HG03280 (cell line): ENCODE data around the gene C6orf136.
A peak's percentile ranks its signal among the peaks of the same experiment; 100 is the strongest.

Experiments used
- ATAC-seq: cut with Tn5 transposase; IDR thresholded peaks from one replicate; pipeline ENCODE4 v1.9.1; 2021; ENCODE audit warnings: mild to moderate bottlenecking, moderate library complexity; ENCODE audit not compliant: unreplicated experiment

The C6orf136 gene, protein sequence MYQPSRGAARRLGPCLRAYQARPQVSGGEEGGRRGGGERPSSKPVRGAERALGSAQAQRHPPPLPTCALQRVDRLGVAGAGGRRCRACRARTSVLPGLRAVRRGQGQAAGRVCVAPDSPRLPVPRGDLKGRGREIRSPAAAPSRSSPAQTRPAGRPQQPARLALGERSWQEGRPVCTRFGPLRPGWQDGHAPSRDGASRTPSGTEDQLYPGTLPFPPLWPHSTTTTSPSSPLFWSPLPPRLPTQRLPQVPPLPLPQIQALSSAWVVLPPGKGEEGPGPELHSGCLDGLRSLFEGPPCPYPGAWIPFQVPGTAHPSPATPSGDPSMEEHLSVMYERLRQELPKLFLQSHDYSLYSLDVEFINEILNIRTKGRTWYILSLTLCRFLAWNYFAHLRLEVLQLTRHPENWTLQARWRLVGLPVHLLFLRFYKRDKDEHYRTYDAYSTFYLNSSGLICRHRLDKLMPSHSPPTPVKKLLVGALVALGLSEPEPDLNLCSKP

DNA sequence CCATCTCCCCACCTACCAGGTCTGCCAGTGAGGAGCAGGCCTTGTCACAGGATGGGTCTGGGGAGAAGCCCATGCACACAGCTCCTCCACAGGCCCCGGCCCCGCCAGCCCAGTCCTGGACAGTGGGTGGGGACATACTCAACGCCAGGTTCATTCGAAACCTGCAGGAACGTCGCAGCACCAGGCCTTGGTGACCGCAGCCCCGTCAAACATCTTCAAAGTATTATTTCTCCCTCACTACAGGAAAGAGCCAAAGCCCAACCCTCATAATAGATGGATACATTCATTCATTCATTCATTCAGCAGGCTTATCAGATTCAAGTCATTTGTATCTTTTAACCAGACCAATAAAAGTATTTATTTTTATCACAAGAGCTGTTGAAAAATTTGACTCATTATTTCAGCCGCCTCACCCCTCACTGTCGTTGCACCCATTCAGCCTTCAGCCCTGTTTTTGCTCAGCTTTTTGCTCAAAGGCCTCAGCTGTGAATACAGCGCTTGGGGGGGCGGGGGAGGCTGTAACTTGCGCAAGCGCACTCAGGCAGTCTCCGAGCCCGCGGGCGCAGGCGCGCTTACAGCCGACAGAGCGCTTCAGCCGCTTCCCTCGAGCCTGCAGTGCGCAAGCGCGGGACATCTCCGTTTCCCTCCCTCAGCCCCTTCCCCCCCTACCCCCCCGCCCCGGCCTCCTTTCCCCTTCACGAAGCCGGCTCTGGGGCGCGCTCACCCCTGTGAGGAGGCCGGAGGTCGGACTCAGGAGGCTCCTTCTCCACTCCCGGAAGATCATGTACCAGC lies at the start of gene C6orf136:
TSS of gene C6orf136 (plus strand) at position 684 of the 792 bp plus-strand sequence. CDS start at position 783, 99 bp downstream.
- ATAC-seq: peak; percentile 64

DNA sequence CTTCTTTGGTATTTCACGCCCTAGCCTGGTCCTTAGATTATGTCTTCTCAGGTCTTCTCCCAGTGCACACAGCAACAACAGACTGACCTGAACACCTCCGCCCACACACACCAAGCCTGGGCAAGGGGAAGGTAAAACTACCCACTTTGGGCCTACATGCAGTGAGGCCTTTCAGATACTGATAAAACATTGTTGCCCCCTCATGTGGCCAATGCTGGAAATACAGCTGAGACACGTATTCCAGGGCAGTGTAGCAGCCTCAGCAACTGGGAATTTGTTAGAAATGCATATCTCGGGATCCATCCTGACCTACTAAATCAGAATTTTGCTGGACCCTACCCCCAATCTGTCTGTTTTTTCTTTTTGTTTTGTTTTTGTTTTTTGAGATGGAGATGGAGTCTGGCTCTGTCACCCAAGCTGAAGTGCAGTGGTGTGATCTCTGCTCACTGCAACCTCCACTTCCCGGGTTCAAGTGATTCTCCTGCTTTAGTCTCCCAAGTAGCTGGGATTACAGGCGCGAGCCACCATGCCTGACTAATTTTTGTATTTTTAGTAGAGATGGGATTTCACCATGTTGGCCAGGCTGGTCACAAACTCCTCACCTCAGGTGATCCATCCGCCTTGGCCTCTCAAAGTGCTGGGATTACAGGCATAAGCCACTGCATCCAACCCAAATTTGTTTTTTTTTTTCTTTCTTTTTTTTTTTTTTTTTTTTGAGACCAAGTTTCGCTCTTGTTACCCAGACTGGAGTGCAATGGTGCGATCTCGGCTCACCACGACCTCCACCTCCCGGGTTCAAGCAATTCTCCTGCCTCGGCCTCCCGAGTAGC lies 49.4 kb upstream of the C6orf136 start:
- ATAC-seq: peak; percentile 69

DNA sequence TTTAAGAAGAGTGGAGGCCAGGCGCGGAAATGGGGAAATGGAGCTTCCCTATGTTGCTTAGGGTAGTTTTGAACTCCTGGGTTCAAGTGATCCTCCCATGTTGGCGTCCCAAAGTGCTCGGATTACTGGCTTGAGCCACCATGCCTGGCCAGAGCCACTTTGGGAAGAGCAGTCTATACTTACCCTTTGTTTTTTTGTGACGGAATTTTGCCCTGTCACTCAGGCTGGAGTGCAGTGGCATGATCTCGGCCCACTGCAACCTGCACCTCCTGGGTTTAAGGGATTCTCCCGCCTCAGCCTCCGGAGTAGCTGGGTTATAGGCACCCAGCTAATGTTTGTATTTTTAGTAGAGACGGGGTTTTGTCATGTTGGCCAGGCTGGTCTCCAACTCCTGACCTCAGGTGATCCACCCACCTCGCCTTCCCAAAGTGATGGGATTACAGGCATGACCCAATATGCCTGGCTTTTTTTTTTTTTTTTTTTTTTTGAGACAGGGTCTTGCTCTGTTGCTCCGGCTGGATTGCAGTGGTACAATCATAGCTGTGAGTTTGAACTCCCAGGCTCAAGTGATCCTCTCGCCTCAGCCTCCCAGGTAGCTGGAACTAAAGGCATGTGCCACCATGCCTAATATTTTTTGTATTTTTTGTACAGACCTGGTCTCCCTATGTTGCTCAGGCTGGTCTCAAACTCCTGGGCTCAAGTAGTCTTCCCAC lies 47.9 kb upstream of the C6orf136 start:
- no peak for ATAC-seq

DNA sequence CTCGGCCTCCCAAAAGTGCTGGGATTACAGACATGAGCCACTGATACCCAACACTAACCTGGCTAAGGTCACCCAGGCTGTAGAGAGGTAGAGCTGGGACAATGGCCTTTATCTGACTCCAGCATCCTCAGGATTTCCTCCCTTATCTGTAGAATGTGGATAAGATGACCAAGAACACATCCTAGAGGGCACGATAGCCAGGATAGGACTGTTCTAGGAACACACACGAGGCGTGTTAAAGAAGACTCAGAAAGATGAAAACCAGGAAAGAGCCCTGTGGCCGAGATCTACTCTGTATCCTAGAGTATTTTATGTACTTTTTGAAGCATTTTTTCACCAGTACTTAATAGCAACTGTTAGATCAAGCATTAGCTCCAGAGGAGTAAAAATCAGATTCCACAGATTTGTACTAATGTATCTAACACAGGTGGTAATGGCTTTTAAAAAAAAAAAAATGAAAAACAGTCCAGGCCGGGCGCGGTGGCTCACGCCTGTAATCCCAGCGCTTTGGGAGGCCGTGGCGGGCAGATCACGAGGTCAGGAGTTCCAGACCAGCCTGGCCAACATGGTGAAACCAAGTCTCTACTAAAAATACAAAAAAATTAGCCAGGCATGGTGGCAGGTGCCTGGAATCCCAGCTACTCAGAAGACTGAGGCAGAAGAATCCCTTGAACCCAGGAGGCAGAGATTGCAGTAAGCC lies 47.2 kb upstream of the C6orf136 start:
- ATAC-seq: no peak

DNA sequence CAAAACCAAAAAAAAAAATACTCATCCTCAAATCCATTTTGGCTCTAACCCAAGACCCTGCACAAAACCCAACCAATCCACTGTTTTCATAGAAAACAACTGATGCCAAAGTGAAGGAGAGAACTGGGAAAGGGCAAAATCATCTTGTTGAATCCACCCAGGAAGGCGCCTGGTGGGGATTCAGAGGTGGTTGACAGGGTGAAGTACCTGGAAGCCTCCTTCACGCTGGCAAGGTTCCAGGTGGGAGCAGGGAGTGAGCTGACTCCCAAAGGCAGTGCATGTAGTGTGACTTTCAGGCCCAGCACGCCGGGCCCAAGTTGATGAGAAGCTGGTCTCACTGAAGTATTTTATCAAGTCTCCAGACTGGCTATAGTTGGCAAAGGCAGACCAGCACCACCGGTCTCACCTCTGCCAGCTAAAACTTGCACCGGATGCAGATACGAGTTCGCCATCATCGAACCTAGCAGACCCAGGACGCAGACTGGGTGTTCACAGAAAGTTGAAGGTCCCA lies 46.4 kb upstream of the C6orf136 start:
- ATAC-seq: no peak

DNA sequence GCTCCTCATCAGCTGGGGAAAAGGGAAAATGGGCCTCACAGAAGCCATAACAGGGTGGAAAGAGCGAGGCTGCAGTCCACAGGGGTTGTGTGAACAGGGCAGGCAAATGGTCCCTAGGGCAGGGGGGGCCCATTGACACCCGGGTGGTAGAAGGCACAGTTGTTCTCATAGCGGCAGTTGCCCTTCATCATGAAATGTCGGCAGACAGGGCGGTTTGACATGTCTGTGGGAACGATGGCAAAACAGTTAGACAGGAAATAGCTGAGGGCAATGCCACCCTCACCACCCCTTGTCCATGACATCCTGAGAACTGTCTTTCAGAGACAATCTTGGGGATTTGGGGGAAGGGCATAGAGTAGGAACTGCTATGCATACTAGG lies 45.5 kb upstream of the C6orf136 start:
- no peak for ATAC-seq

DNA sequence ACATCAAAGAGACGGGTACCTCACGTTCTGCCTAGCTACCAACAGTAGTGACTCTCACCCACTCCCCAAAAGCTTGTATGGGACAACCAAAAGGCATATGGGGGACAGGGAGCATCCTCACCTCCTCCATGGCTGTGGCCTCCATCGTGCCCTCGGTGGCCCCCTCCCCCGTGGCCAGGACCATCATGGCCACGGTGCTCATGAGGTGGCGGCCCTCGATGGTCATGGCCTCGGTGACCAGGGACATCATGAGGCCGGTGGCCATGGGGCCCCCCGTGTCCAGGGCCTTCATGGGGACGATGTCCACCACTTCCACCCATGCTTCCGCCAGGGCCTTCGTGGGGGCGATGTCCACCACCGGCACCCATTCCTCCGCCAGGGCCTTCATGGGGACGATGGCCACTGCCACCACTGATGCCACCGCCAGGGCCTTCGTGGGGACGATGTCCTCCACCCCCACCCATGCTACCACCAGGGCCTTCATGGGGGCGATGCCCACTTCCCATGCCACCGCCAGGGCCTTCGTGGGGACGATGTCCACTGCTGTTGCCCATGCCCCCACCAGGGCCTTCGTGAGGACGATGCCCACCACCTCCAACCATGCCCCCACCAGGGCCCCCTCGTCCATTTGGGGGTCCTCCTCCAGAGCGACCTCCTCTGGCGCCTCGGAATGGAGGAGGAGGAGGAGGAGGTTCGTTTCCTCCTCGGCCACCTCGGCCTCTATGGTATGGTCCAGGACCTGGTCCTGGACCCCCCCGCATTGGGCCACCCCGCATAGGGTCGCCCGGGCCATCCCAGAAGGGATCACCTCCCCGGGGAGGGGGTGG lies 44.9 kb upstream of the C6orf136 start:
- ATAC-seq: no peak

DNA sequence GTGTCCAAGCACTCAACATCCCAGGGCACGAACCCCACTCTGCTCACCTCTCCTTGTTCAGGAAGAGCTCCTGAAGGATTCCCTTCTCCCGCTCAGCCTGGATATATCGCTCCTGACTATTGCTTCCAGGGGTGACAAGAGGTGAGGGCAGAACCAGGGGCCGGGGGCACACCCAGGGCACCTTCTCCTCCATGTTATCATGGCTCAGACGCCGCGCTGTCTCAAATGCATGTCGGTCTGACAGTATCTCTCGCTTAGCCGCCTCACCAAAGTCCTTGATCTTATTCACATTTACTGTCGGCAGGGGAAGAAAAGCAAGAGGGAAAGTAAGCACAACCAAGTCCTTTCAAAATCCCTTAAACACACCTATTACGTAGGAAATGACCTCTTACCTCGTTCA lies 43.0 kb upstream of the C6orf136 start:
- no peak for ATAC-seq

DNA sequence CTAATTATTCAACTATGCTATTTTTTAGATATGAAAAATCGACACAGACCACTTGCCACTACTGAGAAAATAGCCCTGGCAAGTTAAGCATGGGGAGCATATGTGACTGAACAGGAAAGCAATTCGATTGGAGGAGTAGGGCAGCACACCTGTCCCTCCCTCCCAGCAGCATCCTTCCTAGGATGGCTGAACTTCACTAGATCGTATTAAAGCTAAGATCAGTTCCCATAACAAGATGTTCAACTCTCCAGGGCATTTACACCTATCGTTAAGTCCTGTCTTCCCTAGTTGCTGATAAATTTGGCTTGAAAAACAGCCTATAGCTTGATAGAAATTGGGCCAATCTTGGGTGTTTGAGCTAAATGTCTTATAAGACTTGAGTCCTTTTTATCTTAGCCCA lies 36.9 kb upstream of the C6orf136 start:
- no peak for ATAC-seq

DNA sequence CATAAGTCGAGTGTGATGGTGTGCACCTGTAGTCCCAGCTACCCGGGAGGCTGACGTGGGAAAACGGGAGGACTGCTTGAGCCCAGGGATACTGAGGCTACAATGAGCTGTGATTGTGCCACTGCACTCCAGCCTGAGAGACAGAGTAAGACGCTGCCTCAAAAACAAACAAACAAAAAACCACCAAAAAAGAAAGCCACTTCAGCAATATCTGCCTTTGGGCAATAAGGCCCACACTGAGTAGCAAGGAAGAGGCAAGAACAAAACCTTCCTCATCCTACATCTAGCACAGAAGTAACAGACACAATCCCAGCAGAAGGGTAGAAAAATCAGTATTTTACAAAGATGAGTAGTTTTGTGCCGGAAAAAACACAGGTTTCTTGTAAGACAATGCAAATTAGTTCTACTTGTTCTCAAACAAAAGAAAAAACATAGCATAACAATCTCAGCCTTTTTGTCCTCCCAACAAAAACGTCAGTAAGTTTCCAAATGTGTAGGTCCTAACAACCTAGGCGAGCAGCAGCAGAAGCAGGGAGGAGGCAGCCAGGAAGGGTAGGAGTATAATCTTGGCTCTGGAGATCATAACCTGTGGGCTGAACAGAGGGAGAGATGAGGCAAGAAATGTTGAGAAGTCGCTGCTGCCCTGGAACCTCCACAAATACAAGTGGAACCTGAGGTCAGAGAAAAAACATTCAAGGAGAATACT lies 35.6 kb upstream of the C6orf136 start:
- no peak for ATAC-seq

DNA sequence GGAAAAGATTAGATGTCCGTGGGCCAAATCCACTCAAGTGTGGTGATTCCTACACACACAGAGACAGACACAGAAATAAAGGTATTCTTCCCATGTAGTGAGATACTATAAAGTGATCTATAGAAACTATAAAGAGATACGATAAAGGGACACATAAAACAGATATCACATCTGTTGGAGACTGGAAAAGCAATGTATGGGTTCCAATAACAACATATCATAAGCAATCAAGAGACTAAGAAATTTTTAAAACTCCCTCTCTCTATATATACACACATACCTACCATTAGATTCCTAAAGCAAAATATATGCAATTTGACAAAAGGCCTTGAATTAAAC lies 35.1 kb upstream of the C6orf136 start:
- no peak for ATAC-seq

DNA sequence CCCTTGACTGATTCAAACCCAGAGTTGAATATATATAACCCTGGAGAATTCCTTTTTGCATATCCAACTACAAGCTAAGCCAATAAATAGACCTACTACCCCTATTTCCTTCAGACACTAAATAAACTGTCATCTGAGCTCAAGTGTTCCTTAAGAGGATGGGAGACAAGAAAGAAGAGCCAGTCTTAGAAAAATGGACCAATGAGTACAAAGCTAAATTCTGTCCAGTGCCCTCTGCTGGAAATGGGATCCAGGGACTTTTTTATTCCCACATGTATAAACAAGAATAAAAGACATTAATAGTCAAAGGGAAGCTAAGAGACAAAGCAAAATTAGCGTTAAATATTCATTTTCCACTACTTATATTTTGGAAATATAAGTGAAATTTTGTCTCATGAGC lies 34.7 kb upstream of the C6orf136 start:
- no peak for ATAC-seq

DNA sequence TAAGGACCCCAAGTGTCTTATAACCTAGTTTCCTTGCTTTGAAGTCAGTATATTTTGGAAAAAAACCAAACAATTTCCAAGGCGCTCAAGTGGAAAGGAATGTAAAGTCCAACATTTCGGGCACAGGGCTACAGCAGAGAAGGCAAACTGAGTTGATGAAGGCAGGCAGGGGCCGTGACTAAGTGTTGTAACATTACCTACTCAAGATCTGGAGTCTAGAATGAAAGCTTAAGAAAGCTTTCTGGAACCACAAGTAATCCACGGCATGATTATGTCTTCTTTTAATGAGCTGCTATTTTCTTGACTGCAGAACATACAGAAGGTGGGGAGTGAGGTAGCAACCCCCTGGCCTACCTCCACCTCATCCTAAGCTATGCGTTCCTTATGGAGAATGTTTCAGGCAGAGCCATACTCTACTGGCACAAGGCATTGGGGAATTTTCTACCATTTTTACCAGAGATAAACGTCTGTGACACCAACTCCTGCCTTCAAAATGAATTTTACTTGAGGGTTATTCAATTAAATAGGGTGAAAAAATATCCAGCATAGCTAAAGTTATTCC lies 34.2 kb upstream of the C6orf136 start:
- ATAC-seq: no peak

DNA sequence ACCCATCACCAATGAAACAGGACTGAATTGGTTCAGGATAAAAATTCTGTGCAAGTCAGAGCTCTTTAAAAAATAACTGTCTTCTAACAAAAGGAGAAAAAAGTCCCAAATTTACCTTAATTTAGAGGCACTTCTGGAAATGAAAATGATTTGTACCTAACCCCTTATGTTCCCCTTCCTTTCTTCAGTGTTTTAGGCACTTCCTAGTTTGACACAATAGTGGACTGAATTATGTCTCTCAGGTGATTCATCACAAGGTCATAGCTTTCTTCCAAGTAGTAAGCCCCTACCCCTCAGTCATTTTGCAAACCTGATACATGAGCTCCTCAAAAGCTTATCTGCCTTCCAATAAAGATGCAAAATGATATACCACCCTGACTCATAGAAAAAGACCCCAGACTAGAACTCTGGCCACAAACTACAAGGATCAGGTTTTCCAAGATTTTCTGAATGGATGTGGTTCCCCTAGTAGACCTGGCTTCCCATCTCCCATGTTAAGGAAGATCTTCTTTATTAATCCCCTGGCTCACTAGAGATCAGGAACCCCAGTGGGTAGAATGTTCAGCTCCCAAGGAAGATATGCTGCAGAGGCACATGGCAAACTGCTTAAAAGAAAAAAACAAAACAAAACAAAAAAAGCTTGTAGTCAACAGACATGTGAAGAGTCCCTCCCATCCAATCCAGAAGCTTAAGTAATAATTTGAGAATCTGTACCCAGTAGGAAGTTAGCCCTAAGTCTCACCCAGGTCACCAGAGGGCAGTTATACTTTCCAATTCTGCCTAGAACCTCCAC lies 33.5 kb upstream of the C6orf136 start:
- ATAC-seq: no peak

DNA sequence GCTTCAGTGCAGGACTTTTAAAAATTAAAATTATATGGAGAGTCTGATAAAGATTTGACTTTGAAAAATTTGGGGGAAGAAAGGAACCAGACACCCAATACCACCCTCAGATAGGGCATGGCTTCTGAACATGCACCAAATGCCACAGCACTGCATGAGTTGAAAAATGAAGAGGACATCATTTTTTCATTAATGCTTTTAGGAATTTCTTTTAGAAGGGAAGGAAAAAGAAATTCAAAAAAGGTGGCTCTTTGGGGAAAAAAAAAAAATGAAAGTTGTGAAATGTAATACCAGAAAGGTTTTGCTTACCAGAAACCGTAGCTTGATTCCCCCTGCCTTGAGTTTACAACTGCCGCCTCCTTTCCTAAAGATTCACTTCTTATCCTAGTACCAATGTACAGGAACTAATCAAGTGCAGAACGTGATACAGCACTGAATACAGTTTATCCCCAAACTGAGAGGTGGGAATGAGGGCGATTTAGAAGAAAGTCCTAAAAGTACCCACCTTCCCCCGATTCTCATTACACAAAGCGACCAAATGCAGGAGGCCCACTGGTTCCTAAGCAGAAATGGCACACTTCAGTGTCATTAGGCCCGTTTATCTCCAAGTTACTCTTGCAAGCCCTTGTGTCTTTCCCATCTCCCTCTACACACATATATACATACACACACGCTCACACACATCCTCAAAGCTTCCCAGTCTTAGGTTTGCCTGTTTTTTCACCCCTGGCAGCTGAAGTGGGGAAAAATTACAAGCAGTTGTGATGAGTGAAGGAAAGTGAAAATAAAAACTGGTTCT lies 32.7 kb upstream of the C6orf136 start:
- ATAC-seq: no peak

DNA sequence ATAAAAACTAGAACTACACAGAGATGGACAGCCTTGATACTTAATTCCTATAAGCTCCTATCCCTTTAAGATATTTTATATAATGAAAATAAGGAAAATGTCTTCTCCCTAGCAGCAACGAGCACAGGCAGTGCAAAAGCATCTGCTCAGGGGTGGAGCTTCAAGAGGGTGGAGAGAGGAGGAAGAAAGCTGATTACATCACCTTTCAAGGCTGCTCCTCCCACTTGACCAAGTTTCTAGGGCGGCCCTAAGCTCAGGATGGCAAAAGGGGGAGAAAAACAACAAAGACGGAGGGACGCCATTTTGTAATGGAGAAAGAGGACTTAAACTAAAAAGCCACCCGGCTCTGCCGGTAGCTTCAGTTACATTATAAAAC lies 32.1 kb upstream of the C6orf136 start:
- ATAC-seq: peak; percentile 41
